B cell (primary cell): ENCODE results near the gene ZSCAN20.

ENCODE experiments used
- EZH2 ChIP-seq: IDR thresholded peaks from 2 replicates; pipeline ENCODE4 v1.6.1; 2012; ENCODE audit warnings: borderline replicate concordance, low read depth, mild to moderate bottlenecking, moderate library complexity, low read length; ENCODE audit not compliant: insufficient read depth, poor library complexity, severe bottlenecking
- TF ChIP-seq, protein P1 (sequence below): fragments of 200-600 bp; IDR thresholded peaks from one replicate; pipeline ENCODE4 v1.8.0; 2022; ENCODE audit warnings: antibody characterized with exemption, mild to moderate bottlenecking

DNA sequence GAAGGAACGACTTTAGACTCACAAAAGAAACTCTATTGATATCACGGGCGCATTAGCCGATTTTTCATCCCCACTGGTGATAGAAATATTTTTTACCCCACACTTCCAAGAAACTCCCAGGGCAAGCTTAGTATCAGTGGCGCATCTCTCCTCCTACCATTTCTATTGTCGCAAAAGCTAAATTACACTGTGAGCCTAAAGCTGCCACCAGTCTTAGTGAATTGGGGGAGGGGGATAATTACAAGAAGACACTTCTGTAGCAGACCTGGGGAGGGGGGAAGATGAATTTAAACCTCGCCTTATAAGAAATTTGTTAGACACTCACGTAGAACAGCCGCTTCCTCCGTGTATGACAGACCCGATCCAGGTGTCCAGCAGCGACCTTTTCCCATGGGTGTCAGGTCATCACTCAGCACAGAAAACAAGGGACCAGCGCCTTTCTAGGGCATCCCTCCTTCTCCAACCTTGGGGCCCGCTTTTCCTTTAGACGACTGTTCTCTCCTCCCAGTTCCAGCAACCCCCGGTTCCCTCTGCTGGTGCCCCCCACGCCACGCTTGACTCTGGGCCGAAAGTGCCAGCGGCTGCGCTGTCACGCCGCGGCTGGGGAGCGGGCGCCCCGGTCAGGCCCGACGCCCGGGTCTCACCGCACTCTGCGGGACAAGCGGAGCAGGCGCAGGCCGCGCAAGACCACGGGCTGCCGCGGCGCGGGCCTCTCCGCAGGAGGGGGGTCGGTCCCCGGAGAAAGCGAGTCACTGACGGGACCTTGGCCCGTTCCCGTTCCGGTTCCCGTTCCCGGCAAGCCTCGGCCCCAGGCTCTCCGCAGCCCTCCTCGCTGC is 42.4 kb upstream of the ZSCAN20 start:
- TF ChIP-seq, protein P1, sequence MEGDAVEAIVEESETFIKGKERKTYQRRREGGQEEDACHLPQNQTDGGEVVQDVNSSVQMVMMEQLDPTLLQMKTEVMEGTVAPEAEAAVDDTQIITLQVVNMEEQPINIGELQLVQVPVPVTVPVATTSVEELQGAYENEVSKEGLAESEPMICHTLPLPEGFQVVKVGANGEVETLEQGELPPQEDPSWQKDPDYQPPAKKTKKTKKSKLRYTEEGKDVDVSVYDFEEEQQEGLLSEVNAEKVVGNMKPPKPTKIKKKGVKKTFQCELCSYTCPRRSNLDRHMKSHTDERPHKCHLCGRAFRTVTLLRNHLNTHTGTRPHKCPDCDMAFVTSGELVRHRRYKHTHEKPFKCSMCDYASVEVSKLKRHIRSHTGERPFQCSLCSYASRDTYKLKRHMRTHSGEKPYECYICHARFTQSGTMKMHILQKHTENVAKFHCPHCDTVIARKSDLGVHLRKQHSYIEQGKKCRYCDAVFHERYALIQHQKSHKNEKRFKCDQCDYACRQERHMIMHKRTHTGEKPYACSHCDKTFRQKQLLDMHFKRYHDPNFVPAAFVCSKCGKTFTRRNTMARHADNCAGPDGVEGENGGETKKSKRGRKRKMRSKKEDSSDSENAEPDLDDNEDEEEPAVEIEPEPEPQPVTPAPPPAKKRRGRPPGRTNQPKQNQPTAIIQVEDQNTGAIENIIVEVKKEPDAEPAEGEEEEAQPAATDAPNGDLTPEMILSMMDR, result no peak
- no peak for TF ChIP-seq EZH2
